ENCODE results near the gene CELF5.
"Not testable (repeated sequence)": the region's sequence is repeated elsewhere in the genome, so short reads cannot be mapped to it uniquely, and the experiment has no call there.

CELF5 gene

DNA sequence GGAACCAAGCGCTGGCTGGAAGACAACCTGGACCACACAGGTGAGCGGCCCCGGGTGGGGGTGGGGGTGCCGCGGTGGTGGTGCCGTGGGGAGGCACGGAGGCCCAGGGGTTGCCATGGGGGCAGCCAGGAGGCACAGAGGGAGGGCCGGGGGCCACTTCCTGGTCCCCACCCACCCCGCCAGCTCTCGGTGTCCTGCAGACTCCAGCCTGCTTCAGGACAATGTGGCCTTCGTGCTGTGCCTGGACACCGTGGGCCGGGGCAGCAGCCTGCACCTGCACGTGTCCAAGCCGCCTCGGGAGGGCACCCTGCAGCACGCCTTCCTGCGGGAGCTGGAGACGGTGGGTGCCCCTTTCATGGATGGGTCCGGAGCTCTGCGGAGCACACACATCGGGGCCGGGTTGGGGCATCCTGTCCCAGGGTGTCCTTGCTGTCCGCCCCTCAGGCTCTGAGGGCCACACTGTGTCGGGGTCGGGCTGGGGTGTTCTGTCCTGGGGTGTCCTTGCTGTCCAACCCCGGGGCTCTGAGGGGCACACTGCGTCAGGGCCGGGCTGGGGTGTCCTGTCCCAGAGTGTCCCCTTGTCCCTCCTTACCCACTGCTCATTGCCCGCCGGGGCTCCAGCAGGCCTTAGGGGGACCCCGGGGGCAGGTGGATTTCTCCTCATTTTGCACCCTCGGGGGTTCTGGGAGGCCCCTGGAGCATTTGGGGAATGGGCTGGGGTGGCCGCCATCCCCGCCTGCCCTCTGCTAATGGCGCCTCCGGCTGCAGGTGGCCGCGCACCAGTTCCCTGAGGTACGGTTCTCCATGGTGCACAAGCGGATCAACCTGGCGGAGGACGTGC is 20.4 kb upstream of the CELF5 start:
- FAIRE-seq (no peak), DNase-seq (ENCODE audit: insufficient read length) (no peak)
- no peak for TF ChIP-seq TAF1 (IDR thresholded peaks at IDR 0.05; ENCODE audit: borderline replicate concordance, low read depth, low read length)
- TF ChIP-seq POLR2A (IDR thresholded peaks at IDR 0.05; ENCODE audit: low read depth, low read length) = no peak
- no peak for TF ChIP-seq POLR2AphosphoS5 (IDR thresholded peaks at IDR 0.05; ENCODE audit: low read depth, low read length)

DNA sequence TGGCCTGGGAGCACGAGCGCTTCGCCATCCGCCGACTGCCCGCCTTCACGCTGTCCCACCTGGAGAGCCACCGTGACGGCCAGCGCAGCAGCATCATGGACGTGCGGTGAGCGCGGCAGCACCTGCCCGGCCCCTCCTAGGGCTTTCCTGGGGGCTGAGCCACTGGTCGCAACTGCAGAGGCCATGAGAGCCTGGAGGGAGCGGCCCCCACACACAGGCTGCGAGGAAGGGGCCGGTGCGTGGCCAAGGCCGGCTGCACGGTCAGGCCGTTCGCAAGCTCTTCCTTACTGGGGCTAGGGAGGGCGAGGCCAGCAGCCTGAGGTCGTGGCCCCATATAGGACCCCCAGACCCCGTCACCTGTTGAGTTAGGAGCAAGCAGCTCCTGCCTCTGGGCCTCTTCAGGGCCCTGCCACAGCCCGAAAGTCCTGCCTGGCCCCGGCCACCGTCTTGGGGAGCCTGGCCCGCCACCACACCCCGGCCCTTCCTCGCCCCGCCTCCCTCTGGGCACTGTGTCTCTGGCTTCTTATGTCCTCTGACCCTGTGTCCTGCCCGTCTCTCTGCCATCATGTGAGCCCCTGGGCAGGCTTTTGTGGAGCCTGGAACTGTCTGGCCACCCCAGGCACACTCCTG is 19.7 kb upstream of the CELF5 start:
- no peak for TF ChIP-seq POLR2AphosphoS5 (IDR thresholded peaks at IDR 0.05; ENCODE audit: low read depth, low read length)
- TF ChIP-seq POLR2A (IDR thresholded peaks at IDR 0.05; ENCODE audit: low read depth, low read length) = no peak
- no peak for FAIRE-seq
- no peak for DNase-seq (ENCODE audit: insufficient read length)

DNA sequence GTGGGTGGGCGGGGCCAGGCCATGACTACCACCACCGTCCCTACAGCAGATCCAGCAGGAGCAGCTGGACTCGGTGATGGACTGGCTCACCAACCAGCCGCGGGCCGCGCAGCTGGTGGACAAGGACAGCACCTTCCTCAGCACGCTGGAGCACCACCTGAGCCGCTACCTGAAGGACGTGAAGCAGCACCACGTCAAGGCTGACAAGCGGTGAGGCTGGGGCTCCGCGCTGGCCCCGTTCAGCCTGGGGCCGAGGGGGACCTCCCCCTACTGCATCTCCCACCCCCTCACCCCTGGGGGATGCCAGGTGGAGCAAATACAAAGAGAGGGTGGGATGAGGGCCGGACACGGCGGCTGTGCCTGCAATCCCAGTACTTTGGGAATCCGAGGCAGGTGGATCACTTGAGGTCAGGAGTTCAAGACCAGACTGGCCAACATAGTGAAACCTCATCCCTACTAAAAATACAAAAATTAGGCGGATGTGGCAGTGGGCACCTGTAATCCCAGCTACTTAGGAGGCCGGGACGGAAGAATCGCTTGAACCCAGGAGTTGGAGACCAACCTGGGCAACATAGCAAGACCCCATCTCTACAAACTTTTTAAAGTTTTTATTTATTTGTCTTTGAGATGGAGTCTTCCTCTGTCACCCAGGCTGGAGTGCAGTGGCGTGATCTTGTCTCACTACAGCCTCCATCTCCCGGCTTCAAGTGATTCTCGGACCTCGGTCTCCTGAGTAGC is 18.1 kb upstream of the CELF5 start:
- TF ChIP-seq POLR2AphosphoS5 (IDR thresholded peaks at IDR 0.05; ENCODE audit: low read depth, low read length) = no peak
- TF ChIP-seq POLR2A (IDR thresholded peaks at IDR 0.05; ENCODE audit: low read depth, low read length) = no peak
- no peak for TF ChIP-seq TAF1 (IDR thresholded peaks at IDR 0.05; ENCODE audit: borderline replicate concordance, low read depth, low read length)
- FAIRE-seq (no peak), DNase-seq (ENCODE audit: insufficient read length) (no peak)

DNA sequence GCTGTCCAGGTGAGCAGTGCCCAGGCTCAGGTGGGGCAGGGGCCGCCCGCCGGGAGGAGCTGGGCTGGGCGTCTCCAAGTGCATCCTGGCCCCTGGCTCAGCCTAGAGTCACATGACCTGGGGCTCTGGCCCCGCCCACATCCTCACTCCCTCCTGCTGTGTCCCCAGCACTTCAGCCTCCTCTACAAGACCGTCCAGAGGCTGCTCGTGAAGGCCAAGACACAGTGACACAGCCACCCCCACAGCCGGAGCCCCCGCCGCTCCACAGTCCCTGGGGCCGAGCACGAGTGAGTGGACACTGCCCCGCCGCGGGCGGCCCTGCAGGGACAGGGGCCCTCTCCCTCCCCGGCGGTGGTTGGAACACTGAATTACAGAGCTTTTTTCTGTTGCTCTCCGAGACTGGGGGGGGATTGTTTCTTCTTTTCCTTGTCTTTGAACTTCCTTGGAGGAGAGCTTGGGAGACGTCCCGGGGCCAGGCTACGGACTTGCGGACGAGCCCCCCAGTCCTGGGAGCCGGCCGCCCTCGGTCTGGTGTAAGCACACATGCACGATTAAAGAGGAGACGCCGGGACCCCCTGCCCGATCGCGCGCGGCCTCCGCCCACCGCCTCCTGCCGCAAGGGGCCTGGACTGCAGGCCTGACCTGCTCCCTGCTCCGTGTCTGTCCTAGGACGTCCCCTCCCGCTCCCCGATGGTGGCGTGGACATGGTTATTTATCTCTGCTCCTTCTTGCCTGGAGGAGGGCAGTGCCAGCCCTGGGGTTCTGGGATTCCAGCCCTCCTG is 16.8 kb upstream of the CELF5 start:
- no peak for TF ChIP-seq POLR2A (IDR thresholded peaks at IDR 0.05; ENCODE audit: low read depth, low read length)
- TF ChIP-seq POLR2AphosphoS5 (IDR thresholded peaks at IDR 0.05; ENCODE audit: low read depth, low read length) = no peak
- TF ChIP-seq TAF1 (IDR thresholded peaks at IDR 0.05; ENCODE audit: borderline replicate concordance, low read depth, low read length) = no peak
- DNase-seq (ENCODE audit: insufficient read length) (no peak), FAIRE-seq (no peak)

DNA sequence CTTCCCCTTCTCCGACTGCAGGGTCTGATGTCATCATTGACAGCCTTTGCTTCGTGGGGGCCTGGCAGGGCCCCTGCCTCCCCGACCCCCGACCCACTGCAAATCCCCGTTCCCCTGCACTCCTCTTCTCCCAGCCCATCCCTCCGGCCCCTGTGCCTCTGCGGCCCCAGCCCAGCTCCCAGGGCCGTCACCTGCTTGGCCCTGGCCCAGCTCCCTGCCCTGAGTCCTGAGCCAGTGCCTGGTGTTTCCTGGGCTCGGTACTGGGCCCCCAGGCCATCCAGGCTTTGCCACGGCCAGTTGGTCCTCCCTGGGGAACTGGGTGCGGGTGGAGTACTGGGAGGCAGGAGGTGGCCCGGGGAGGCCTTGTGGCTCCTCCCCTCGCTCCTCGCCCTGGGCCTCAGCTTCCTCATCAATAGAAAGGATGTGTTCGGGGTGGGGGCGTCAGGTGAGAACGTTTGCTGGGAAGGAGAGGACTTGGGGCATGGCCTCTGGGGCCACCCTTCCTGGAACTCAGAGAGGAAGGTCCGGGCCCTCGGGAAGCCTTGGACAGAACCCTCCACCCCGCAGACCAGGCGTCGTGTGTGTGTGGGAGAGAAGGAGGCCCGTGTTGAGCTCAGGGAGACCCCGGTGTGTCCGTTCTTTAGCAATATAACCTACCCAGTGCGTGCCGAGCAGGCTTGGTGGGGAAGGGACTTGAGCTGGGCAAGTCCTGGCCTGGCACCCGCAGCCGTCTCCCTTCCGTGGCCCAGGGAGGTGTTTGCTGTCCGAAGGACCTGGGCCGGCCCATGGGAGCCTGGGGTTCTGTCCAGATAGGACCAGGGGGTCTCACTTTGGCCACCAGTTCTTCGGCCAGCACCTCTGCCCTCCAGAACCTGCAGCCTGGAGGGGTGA is 15.9 kb upstream of the CELF5 start:
- DNase-seq (ENCODE audit: insufficient read length) (no peak), FAIRE-seq (no peak)
- TF ChIP-seq POLR2AphosphoS5 (IDR thresholded peaks at IDR 0.05; ENCODE audit: low read depth, low read length) = no peak
- TF ChIP-seq POLR2A (IDR thresholded peaks at IDR 0.05; ENCODE audit: low read depth, low read length) = no peak
- no peak for TF ChIP-seq TAF1 (IDR thresholded peaks at IDR 0.05; ENCODE audit: borderline replicate concordance, low read depth, low read length)

DNA sequence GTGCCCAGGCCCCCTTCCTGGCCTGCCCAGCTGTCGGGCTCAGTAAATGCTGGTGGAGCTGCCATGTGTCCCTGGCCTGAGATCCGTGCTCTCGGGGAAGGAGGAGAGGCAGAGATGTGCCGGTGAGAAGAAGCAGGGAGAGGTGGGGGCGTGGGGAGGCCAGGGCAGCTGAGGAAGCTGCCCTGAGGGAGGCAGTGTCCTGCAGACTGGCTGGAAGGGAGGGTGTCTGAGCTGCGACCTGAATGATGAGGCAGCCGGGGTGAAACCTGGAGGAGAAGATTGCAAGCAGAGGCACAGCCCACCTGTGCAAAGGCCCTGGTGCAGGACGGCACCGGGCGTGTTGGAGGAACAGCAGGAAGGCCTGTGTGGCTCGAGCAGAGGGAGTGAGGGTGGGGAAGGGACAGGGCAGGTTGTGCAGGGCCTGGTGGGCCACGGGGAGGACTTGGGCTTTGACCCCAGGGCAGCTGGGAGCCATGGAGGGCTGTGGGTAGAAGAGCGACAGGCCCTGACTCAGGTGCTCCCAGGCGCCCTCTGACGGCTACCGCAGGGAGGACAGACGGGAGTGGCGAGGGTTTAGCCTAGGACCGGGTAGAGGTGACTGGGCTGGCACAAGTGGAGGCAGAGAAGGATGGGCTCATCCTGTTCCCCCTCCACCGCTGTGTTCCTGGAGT is 14.0 kb upstream of the CELF5 start:
- peak; percentile 87 for FAIRE-seq
- TF ChIP-seq POLR2AphosphoS5 (IDR thresholded peaks at IDR 0.05; ENCODE audit: low read depth, low read length) (no peak; the same call in 1 of the 2 replicates), TAF1 (IDR thresholded peaks at IDR 0.05; ENCODE audit: borderline replicate concordance, low read depth, low read length) (no peak), POLR2A (IDR thresholded peaks at IDR 0.05; ENCODE audit: low read depth, low read length) (no peak)
- peak; percentile 90 for DNase-seq (ENCODE audit: insufficient read length)

DNA sequence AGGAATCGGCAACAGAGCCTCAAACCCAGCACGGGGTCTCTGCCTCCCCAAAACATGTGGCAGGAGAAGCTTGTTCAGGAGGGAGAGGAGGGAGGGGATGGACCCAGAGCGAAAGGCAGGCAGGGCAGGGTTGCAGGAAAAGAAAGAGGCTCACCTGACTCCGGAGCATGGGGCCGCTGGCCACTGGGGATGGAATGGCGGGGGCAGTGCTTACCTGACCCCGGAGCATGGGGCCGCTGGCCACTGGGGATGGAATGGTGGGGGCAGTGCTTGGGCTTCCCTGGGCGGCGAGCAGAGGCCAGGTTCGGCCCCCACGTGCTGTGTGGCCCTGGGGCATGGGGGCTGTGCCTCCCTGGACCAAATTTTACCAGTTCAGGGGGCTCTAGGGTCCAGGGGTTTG is 13.3 kb upstream of the CELF5 start:
- no peak for FAIRE-seq

DNA sequence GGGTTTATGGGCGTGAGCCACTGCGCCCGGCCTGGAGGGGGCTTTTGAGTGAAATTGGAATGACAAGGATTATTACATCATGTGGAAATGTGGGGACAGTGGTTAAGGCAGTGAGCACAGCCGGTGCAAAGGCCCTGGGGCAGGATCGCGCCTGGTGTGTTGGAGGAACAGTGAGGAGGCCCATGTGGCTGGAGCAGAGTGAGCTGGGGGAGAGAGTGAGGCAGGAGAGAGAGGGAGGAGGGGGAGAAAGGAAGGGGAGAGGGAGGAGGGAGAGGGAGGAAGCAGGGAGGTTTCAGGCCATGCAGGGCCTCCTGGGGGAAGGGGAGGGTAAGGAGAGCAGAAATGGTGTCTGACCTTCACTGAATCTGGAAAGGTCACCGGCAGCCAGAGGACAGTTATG is 11.3 kb upstream of the CELF5 start:
- TF ChIP-seq POLR2A (IDR thresholded peaks at IDR 0.05; ENCODE audit: low read depth, low read length) (no peak), POLR2AphosphoS5 (IDR thresholded peaks at IDR 0.05; ENCODE audit: low read depth, low read length) (no peak), TAF1 (IDR thresholded peaks at IDR 0.05; ENCODE audit: borderline replicate concordance, low read depth, low read length) (no peak)
- FAIRE-seq = no peak
- no peak for DNase-seq (ENCODE audit: insufficient read length)

More for the DNA sequence above, 13.3 kb upstream of the CELF5 start:
- TF ChIP-seq POLR2A (IDR thresholded peaks at IDR 0.05; ENCODE audit: low read depth, low read length) (no peak), TAF1 (IDR thresholded peaks at IDR 0.05; ENCODE audit: borderline replicate concordance, low read depth, low read length) (no peak), POLR2AphosphoS5 (IDR thresholded peaks at IDR 0.05; ENCODE audit: low read depth, low read length) (no peak)
- DNase-seq (ENCODE audit: insufficient read length) = no peak

DNA sequence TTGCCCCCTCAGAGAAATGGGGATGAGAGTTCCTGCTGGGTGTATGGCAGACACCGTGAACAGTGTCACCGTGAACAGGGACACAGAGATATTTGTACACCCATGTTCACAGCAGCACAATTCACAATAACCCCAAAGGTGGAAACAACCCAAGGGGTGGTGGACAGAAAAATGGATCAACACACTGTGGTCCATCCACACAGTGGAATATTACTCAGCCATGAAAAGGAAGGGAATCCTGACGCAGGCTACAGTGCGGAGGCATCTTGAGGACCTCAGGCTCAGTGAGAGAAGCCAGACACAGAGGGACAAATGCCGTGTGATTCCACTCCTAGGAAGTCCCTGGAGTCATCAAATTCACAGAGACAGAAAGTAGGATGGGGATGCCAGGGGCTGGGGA is 7.6 kb upstream of the CELF5 start:
- DNase-seq (ENCODE audit: insufficient read length) = no peak
- TF ChIP-seq POLR2AphosphoS5 (IDR thresholded peaks at IDR 0.05; ENCODE audit: low read depth, low read length) (no peak), TAF1 (IDR thresholded peaks at IDR 0.05; ENCODE audit: borderline replicate concordance, low read depth, low read length) (no peak), POLR2A (IDR thresholded peaks at IDR 0.05; ENCODE audit: low read depth, low read length) (no peak)
- no peak for FAIRE-seq

DNA sequence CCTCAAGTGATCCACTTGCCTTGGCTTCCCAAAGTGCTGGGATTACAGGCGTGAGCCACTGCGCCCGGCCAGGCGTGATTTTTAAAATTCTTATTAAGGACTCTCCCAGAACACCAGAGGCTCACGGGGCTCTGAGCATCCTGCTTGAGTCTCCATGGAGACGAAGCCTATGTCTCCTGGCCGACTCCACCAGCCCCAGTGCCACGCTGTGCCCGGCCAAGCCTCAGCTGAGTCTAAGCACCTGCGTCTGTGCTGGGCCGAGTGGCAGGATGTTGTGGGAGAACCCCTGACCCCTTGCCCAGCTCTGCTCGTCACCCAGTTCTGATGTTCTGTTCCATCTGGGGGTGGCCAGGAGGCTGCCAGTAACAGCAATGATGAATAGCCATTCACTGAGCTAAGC is 3.9 kb upstream of the CELF5 start:
- FAIRE-seq (no peak), DNase-seq (ENCODE audit: insufficient read length) (no peak)
- TF ChIP-seq TAF1 (IDR thresholded peaks at IDR 0.05; ENCODE audit: borderline replicate concordance, low read depth, low read length) (no peak), POLR2A (IDR thresholded peaks at IDR 0.05; ENCODE audit: low read depth, low read length) (no peak), POLR2AphosphoS5 (IDR thresholded peaks at IDR 0.05; ENCODE audit: low read depth, low read length) (no peak)

DNA sequence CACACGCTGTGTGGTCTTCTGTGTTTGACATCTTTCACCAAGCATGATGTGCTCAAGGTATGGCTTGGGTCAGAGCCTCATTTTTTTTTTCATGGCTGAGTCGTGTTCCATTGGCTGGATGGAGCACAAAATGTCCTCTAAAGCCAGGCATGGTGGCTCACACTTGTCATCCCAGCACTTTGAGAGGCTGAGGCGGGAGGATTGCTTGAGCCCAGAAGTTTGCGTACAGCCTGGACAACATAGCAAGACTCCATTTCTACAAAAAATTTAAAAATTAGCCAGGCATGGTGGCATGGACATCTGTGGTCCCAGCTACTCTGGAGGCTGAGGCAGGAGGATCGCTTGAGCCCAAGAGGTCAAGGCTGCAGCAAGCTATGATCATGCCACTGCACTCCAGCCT is 2.9 kb upstream of the CELF5 start:
- DNase-seq (ENCODE audit: insufficient read length); FAIRE-seq: not testable (repeated sequence)
